Breast epithelium (tissue), 4 donors: ENCODE data around the gene PPM1J. TPM values are rescaled to one million over a fixed set of nuclear protein-coding genes. Genes with fewer than 3 reads are reported as not detected.

Source experiments
- DNase-seq, 2 donors: peaks; one replicate each; pipeline ENCODE4 v3.0.0-alpha.2; 2019; ENCODE audit warnings: low spot score in 2 of 2
- H3K27ac ChIP-seq, 2 donors: fragments of 200-600 bp; sonication (generic) in 1 of 2; one replicate each; pipeline ENCODE4 v1.5.1; 2016 to 2019; ENCODE audit warnings: mild to moderate bottlenecking in 1 of 2
- H3K27me3 ChIP-seq, 2 donors: fragments of 200-600 bp; sonication (generic) in 1 of 2; one replicate each; pipeline versions ENCODE4 v1.5.1 to v1.6.0; 2017 to 2019; ENCODE audit warnings: control low read depth in 1 of 2, mild to moderate bottlenecking in 1 of 2
- H3K36me3 ChIP-seq: fragments of 200-600 bp; one replicate; pipeline ENCODE4 v1.5.1; 2019
- H3K4me1 ChIP-seq, 2 donors: fragments of 200-600 bp; sonication (generic); one replicate each; pipeline ENCODE4 v1.5.1; 2016 to 2019; ENCODE audit warnings: control low read depth in 1 of 2
- H3K4me3 ChIP-seq, 3 donors: fragments of 200-600 bp; sonication (generic); 1 replicate in 2 of 3; 2 replicates in 1 of 3; pipeline ENCODE4 v1.5.1; 2016 to 2019; ENCODE audit warnings: mild to moderate bottlenecking in 3 of 3, moderate library complexity in 2 of 3
- H3K9me3 ChIP-seq, 2 donors: fragments of 200-600 bp; sonication (generic) in 1 of 2; one replicate each; pipeline ENCODE4 v1.5.1; 2016 to 2019; ENCODE audit warnings: control low read depth in 1 of 2
- CTCF ChIP-seq, 3 donors: fragments of 450-650 bp; IDR thresholded peaks; one replicate each; pipeline ENCODE4 v1.5.1; 2016 to 2017; ENCODE audit warnings: antibody characterized with exemption in 3 of 3, mild to moderate bottlenecking in 3 of 3, moderate library complexity in 3 of 3
- POLR2A ChIP-seq: fragments of 450-650 bp; IDR thresholded peaks from one replicate; pipeline ENCODE4 v1.6.1; 2016; ENCODE audit warnings: antibody characterized with exemption, mild to moderate bottlenecking, moderate library complexity
- POLR2AphosphoS5 ChIP-seq, 3 donors: sonication (generic); formaldehyde crosslinking; IDR thresholded peaks; one replicate each; pipeline ENCODE4 v1.6.1; 2017; ENCODE audit warnings: antibody characterized with exemption in 3 of 3
- intact Hi-C: fragments of 100-400 bp; cut with DNase I; formaldehyde crosslinking; loops from one replicate; pipeline ENCODE4 v1.15.1; 2023; ENCODE audit warnings: low total_unique reads
- total RNA-seq, 3 donors: library from RNA; depleted of rRNA; stranded (reverse); fragments of >200 nt; gene quantifications; one replicate each; pipeline ENCODE4 v1.1.0, GENCODE V29; 2016

Gene PPM1J
- total RNA-seq, 3 donors from 2014 or later, result 0.32 to 5.3 (median 4.9) TPM

- Histone ChIP-seq H3K27ac (no peak overlapping the region), H3K4me3 (no peak overlapping the region), H3K36me3 (no peaks in the 10 kb centered on the region), H3K27me3 (no peaks in the 10 kb centered on the region), H3K4me1 (peaks cover 7% of the 10 kb centered on the region in 2 donors), H3K9me3 (no peaks in the 10 kb centered on the region)
- no peak for TF ChIP-seq CTCF (IDR thresholded peaks at IDR 0.05)
- no peak for TF ChIP-seq POLR2AphosphoS5 (IDR thresholded peaks at IDR 0.05)
- no peak for TF ChIP-seq POLR2A
- intact Hi-C loops, result loop anchor here (5.0 to 10.0 kb wide), 2 partner anchors 88 to 335 kb away; no protein-coding TSS in a partner anchor
- DNase-seq, result no peak
Observed at GRCh38 chr1:112719706-112720105, 4.6 kb upstream of the PPM1J start.

GRCh38 chr1:112718691-112719418 is 3.7 kb upstream of the PPM1J start:
- intact Hi-C loops, result loop anchor here (5.0 kb wide), 1 partner anchor 88 kb away; no protein-coding TSS in a partner anchor
- no peak overlapping the region for H3K27ac ChIP-seq
- peak; percentile 66 to 79 for DNase-seq
- H3K4me3 ChIP-seq, result peak overlapping the region in 2 of 3 donors; percentile 41 to 59
- H3K36me3 ChIP-seq, result no peaks in the 10 kb centered on the region
- H3K27me3 ChIP-seq, result no peaks in the 10 kb centered on the region
- peaks cover 7% of the 10 kb centered on the region in 2 donors for H3K4me1 ChIP-seq
- H3K9me3 ChIP-seq, result no peaks in the 10 kb centered on the region
- TF ChIP-seq POLR2A (no peak), CTCF (IDR thresholded peaks at IDR 0.05) (peak; percentile 47 to 84 (median 73))

GRCh38 chr1:112717263-112717873 is 2.2 kb upstream of the PPM1J start:
- no peak for DNase-seq
- H3K27me3 ChIP-seq, result no peaks in the 10 kb centered on the region
- TF ChIP-seq CTCF (IDR thresholded peaks at IDR 0.05) (no peak), POLR2A (no peak), POLR2AphosphoS5 (IDR thresholded peaks at IDR 0.05) (no peak)
- H3K9me3 ChIP-seq, result no peaks in the 10 kb centered on the region
- H3K4me3 ChIP-seq, result no peak overlapping the region
- peaks cover 4 to 5% of the 10 kb centered on the region in 2 donors for H3K4me1 ChIP-seq
- no peaks in the 10 kb centered on the region for H3K36me3 ChIP-seq
- intact Hi-C loops, result loop anchor here (5.0 kb wide), 1 partner anchor 90 kb away; no protein-coding TSS in a partner anchor
- no peak overlapping the region for H3K27ac ChIP-seq

GRCh38 chr1:112716133-112716720 is 1.1 kb upstream of the PPM1J start:
- Histone ChIP-seq H3K4me3 (peak overlapping the region; percentile 49 to 89 (median 74)), H3K27ac (peak overlapping the region; percentile 64 to 78), H3K4me1 (no peaks in the 10 kb centered on the region), H3K36me3 (no peaks in the 10 kb centered on the region), H3K27me3 (no peaks in the 10 kb centered on the region), H3K9me3 (no peaks in the 10 kb centered on the region)
- peak; percentile 80 to 87 for DNase-seq
- intact Hi-C loops, result loop anchor here (5.0 kb wide), 1 partner anchor 91 kb away; no protein-coding TSS in a partner anchor
- TF ChIP-seq CTCF (IDR thresholded peaks at IDR 0.05), result peak; percentile 94 to 96 (median 94)
- TF ChIP-seq POLR2AphosphoS5 (IDR thresholded peaks at IDR 0.05), result peak in 1 of 3 donors; percentile 59
- no peak for TF ChIP-seq POLR2A
